GM21515 (cell line): ENCODE measurements around the gene OLAH.

Experiments
- ATAC-seq: cut with Tn5 transposase; IDR thresholded peaks from one replicate; pipeline ENCODE4 v1.9.1; 2021; ENCODE audit not compliant: unreplicated experiment

The OLAH gene

GRCh38 chr10:15068802-15069201, 25.1 kb downstream of the OLAH start:
- ATAC-seq: no peak

GRCh38 chr10:15069230-15069629, 25.5 kb downstream of the OLAH start:
- no peak for ATAC-seq

GRCh38 chr10:15072358-15072757, 28.6 kb downstream of the OLAH start:
- ATAC-seq: no peak

GRCh38 chr10:15075421-15075820, 31.7 kb downstream of the OLAH start:
- ATAC-seq: no peak

- no peak for ATAC-seq
Observed at GRCh38 chr10:15083674-15084501, 40.1 kb downstream of the OLAH start.

- no peak for ATAC-seq
Observed at GRCh38 chr10:15084502-15084922, 40.8 kb downstream of the OLAH start.

GRCh38 chr10:15088428-15089261, 44.9 kb downstream of the OLAH start, which contains the start of gene ACBD7:
ACBD7 (minus strand) TSS chr10:15088776; CDS start chr10:15088728, 48 bp downstream.
- peak; percentile 99 for ATAC-seq

GRCh38 chr10:15091418-15091817, 47.7 kb downstream of the OLAH start:
- no peak for ATAC-seq

GRCh38 chr10:15092855-15093408, 49.2 kb downstream of the OLAH start:
- ATAC-seq: no peak

GRCh38 chr10:15096661-15097010, 52.9 kb downstream of the OLAH start:
- ATAC-seq: peak; percentile 22

- peak; percentile 86 for ATAC-seq
Observed at GRCh38 chr10:15097011-15097812, 53.5 kb downstream of the OLAH start, which contains the start of gene RPP38. RPP38 (plus strand) TSS chr10:15097355; CDS start chr10:15103315, 5,960 bp downstream.

GRCh38 chr10:15099886-15100285, 56.1 kb downstream of the OLAH start:
- no peak for ATAC-seq

- ATAC-seq: no peak
Observed at GRCh38 chr10:15103513-15103912, 59.8 kb downstream of the OLAH start.

- peak; percentile 93 for ATAC-seq
Observed at GRCh38 chr10:15106352-15107013, 62.7 kb downstream of the OLAH start.

- ATAC-seq: no peak
Observed at GRCh38 chr10:15112657-15113056, 68.9 kb downstream of the OLAH start.

- ATAC-seq: no peak
Observed at GRCh38 chr10:15113766-15114165, 70.0 kb downstream of the OLAH start.

GRCh38 chr10:15116225-15116624, 72.5 kb downstream of the OLAH start:
- ATAC-seq: no peak

GRCh38 chr10:15118615-15119014, 74.9 kb downstream of the OLAH start:
- no peak for ATAC-seq

GRCh38 chr10:15120523-15120922, 76.8 kb downstream of the OLAH start:
- ATAC-seq: no peak

- no peak for ATAC-seq
Observed at GRCh38 chr10:15121707-15122106, 78.0 kb downstream of the OLAH start.
